Measurements from ENCODE around the gene PRPF40A. TPM values are rescaled to one million over a fixed set of nuclear protein-coding genes. Genes with fewer than 3 reads are reported as not detected.

Gene PRPF40A
- total RNA-seq, 8 experiments from 2014 or later, result 67.7 to 194 (median 89.1) TPM

- H3K4me1 ChIP-seq (replicated peaks in 1 of 2), result no peaks in the 10 kb centered on the region
- H3K4me3 ChIP-seq, result no peak overlapping the region
- in situ Hi-C loops (cut with MboI; ENCODE audit: low pct_unique_long_range_greater_than_20kb in 2 of 9, low sequenced_read_pairs in 9 of 9, unreplicated experiment in 9 of 9), result no loop called here
- no peak overlapping the region for H3K27ac ChIP-seq
- WGBS, 10 experiments, result 84 to 100% (median 98%) methylated on average over 3 to 4 of the region's 4 CpGs; no CpG with 5 or more reads in 1 of the 10 experiments
- ATAC-seq (replicated peaks in 6 of 8), result no peak
Measured at GRCh38 chr2:152674334-152674733, 42.9 kb downstream of the PRPF40A start.

GRCh38 chr2:152664725-152665124 lies 52.5 kb downstream of the PRPF40A start:
- no peak overlapping the region for H3K4me3 ChIP-seq
- 93 to 100% (median 100%) methylated on average over 1 to 5 of the region's 7 CpGs; no CpG with 5 or more reads in 4 of the 10 experiments for WGBS, 10 experiments
- in situ Hi-C loops (cut with MboI; ENCODE audit: low pct_unique_long_range_greater_than_20kb in 2 of 9, low sequenced_read_pairs in 9 of 9, unreplicated experiment in 9 of 9), result no loop called here
- no peaks in the 10 kb centered on the region for H3K4me1 ChIP-seq (replicated peaks in 1 of 2)
- H3K27ac ChIP-seq, result no peak overlapping the region
- ATAC-seq (replicated peaks in 6 of 8), result no peak

- 67 to 100% (median 96%) methylated on average over 1 to 4 of the region's 4 CpGs; no CpG with 5 or more reads in 2 of the 10 experiments for WGBS, 10 experiments
- in situ Hi-C loops (cut with MboI; ENCODE audit: low pct_unique_long_range_greater_than_20kb in 2 of 9, low sequenced_read_pairs in 9 of 9, unreplicated experiment in 9 of 9), result no loop called here
- no peak for ATAC-seq (replicated peaks in 6 of 8)
- H3K27ac ChIP-seq, result no peak overlapping the region
- H3K4me1 ChIP-seq (replicated peaks in 1 of 2), result no peaks in the 10 kb centered on the region
- H3K4me3 ChIP-seq, result no peak overlapping the region
Measured at GRCh38 chr2:152661076-152661475, 56.2 kb downstream of the PRPF40A start.

GRCh38 chr2:152658221-152658620 lies 59.0 kb downstream of the PRPF40A start:
- no peak overlapping the region for H3K27ac ChIP-seq
- in situ Hi-C loops (cut with MboI; ENCODE audit: low pct_unique_long_range_greater_than_20kb in 2 of 9, low sequenced_read_pairs in 9 of 9, unreplicated experiment in 9 of 9), result no loop called here
- WGBS, 10 experiments, result 0 to 100% (median 78%) methylated on average over 1 of the region's 1 CpG; no CpG with 5 or more reads in 4 of the 10 experiments
- H3K4me1 ChIP-seq (replicated peaks in 1 of 2), result no peaks in the 10 kb centered on the region
- H3K4me3 ChIP-seq, result no peak overlapping the region
- ATAC-seq (replicated peaks in 6 of 8), result peak in 1 of 8 experiments; percentile 17

GRCh38 chr2:152657043-152657442 lies 60.2 kb downstream of the PRPF40A start:
- WGBS, 10 experiments, result 0 to 100% (median 83%) methylated on average over 1 to 4 of the region's 4 CpGs; no CpG with 5 or more reads in 1 of the 10 experiments
- Histone ChIP-seq H3K4me1 (replicated peaks in 1 of 2) (no peaks in the 10 kb centered on the region), H3K4me3 (no peak overlapping the region), H3K27ac (no peak overlapping the region)
- in situ Hi-C loops (cut with MboI; ENCODE audit: low pct_unique_long_range_greater_than_20kb in 2 of 9, low sequenced_read_pairs in 9 of 9, unreplicated experiment in 9 of 9), result no loop called here
- ATAC-seq (replicated peaks in 6 of 8), result peak in 3 of 8 experiments; percentile 51 to 71 (median 59)

- ATAC-seq (replicated peaks in 6 of 8), result no peak
- Histone ChIP-seq H3K4me1 (replicated peaks in 1 of 2) (no peaks in the 10 kb centered on the region), H3K27ac (no peak overlapping the region), H3K4me3 (no peak overlapping the region)
- 80 to 100% (median 100%) methylated on average over 1 of the region's 1 CpG; no CpG with 5 or more reads in 1 of the 10 experiments for WGBS, 10 experiments
- in situ Hi-C loops (cut with MboI; ENCODE audit: low pct_unique_long_range_greater_than_20kb in 2 of 9, low sequenced_read_pairs in 9 of 9, unreplicated experiment in 9 of 9), result no loop called here
Measured at GRCh38 chr2:152655880-152656279, 61.4 kb downstream of the PRPF40A start.

- in situ Hi-C loops (cut with MboI; ENCODE audit: low pct_unique_long_range_greater_than_20kb in 2 of 9, low sequenced_read_pairs in 9 of 9, unreplicated experiment in 9 of 9), result no loop called here
- ATAC-seq (replicated peaks in 6 of 8), result no peak
- peaks cover 13 to 16% of the 10 kb centered on the region in 2 donors for H3K4me1 ChIP-seq (replicated peaks in 1 of 2)
- no peak overlapping the region for H3K27ac ChIP-seq
- WGBS, 10 experiments, result 17 to 100% (median 79%) methylated on average over 1 to 2 of the region's 2 CpGs; no CpG with 5 or more reads in 4 of the 10 experiments
- no peak overlapping the region for H3K4me3 ChIP-seq
Measured at GRCh38 chr2:152651834-152652233, 65.4 kb downstream of the PRPF40A start.

GRCh38 chr2:152650768-152651371 lies 66.4 kb downstream of the PRPF40A start:
- Histone ChIP-seq H3K27ac (no peak overlapping the region), H3K4me1 (replicated peaks in 1 of 2) (peaks cover 13 to 16% of the 10 kb centered on the region in 2 donors), H3K4me3 (no peak overlapping the region)
- WGBS, 10 experiments, result 67 to 100% (median 91%) methylated on average over 1 to 6 of the region's 6 CpGs
- ATAC-seq (replicated peaks in 6 of 8), result no peak
- in situ Hi-C loops (cut with MboI; ENCODE audit: low pct_unique_long_range_greater_than_20kb in 2 of 9, low sequenced_read_pairs in 9 of 9, unreplicated experiment in 9 of 9), result no loop called here

- peaks cover 13 to 16% of the 10 kb centered on the region in 2 donors for H3K4me1 ChIP-seq (replicated peaks in 1 of 2)
- WGBS, 10 experiments, result 80 to 100% (median 87%) methylated on average over 1 of the region's 1 CpG; no CpG with 5 or more reads in 4 of the 10 experiments
- no peak for ATAC-seq (replicated peaks in 6 of 8)
- no peak overlapping the region for H3K4me3 ChIP-seq
- no peak overlapping the region for H3K27ac ChIP-seq
- in situ Hi-C loops (cut with MboI; ENCODE audit: low pct_unique_long_range_greater_than_20kb in 2 of 9, low sequenced_read_pairs in 9 of 9, unreplicated experiment in 9 of 9), result loop anchor here in 5 of 9 experiments (25.0 kb wide), 3 partner anchors 463 to 613 kb away; partner anchors contain the start of gene STAM2 (in 3 of the 5)
Measured at GRCh38 chr2:152649997-152650396, 67.3 kb downstream of the PRPF40A start.

- WGBS, 10 experiments, result 0 to 30% (median 0%) methylated on average over 1 to 2 of the region's 2 CpGs; no CpG with 5 or more reads in 3 of the 10 experiments
- H3K27ac ChIP-seq, result no peak overlapping the region
- no peak overlapping the region for H3K4me3 ChIP-seq
- H3K4me1 ChIP-seq (replicated peaks in 1 of 2), result peaks cover 13 to 16% of the 10 kb centered on the region in 2 donors
- in situ Hi-C loops (cut with MboI; ENCODE audit: low pct_unique_long_range_greater_than_20kb in 2 of 9, low sequenced_read_pairs in 9 of 9, unreplicated experiment in 9 of 9), result loop anchor here in 5 of 9 experiments (25.0 kb wide), 3 partner anchors 461 to 611 kb away; partner anchors contain the start of gene STAM2 (in 3 of the 5)
- peak in 7 of 8 experiments; percentile 4 to 36 (median 16) for ATAC-seq (replicated peaks in 6 of 8)
Measured at GRCh38 chr2:152648336-152648735, 68.9 kb downstream of the PRPF40A start.

GRCh38 chr2:152647552-152647951 lies 69.7 kb downstream of the PRPF40A start:
- Histone ChIP-seq H3K4me1 (replicated peaks in 1 of 2) (peaks cover 13 to 16% of the 10 kb centered on the region in 2 donors), H3K27ac (no peak overlapping the region), H3K4me3 (no peak overlapping the region)
- WGBS, 10 experiments, result 6 to 61% (median 29%) methylated on average over 1 to 9 of the region's 9 CpGs; no CpG with 5 or more reads in 1 of the 10 experiments
- peak in 6 of 8 experiments; percentile 5 to 90 (median 80) for ATAC-seq (replicated peaks in 6 of 8)
- in situ Hi-C loops (cut with MboI; ENCODE audit: low pct_unique_long_range_greater_than_20kb in 2 of 9, low sequenced_read_pairs in 9 of 9, unreplicated experiment in 9 of 9), result loop anchor here in 5 of 9 experiments (25.0 kb wide), 3 partner anchors 460 to 610 kb away; partner anchors contain the start of gene STAM2 (in 3 of the 5)

GRCh38 chr2:152646775-152647174 lies 70.5 kb downstream of the PRPF40A start:
- peak in 7 of 8 experiments; percentile 24 to 74 (median 33) for ATAC-seq (replicated peaks in 6 of 8)
- 29 to 100% (median 89%) methylated on average over 1 to 3 of the region's 3 CpGs; no CpG with 5 or more reads in 1 of the 10 experiments for WGBS, 10 experiments
- no peak overlapping the region for H3K27ac ChIP-seq
- H3K4me3 ChIP-seq, result no peak overlapping the region
- peaks cover 13 to 16% of the 10 kb centered on the region in 2 donors for H3K4me1 ChIP-seq (replicated peaks in 1 of 2)
- in situ Hi-C loops (cut with MboI; ENCODE audit: low pct_unique_long_range_greater_than_20kb in 2 of 9, low sequenced_read_pairs in 9 of 9, unreplicated experiment in 9 of 9), result loop anchor here in 5 of 9 experiments (25.0 kb wide), 3 partner anchors 459 to 609 kb away; partner anchors contain the start of gene STAM2 (in 3 of the 5)

GRCh38 chr2:152646264-152646663 lies 71.0 kb downstream of the PRPF40A start:
- H3K27ac ChIP-seq, result no peak overlapping the region
- 75 to 100% (median 91%) methylated on average over 1 to 2 of the region's 4 CpGs; no CpG with 5 or more reads in 6 of the 10 experiments for WGBS, 10 experiments
- in situ Hi-C loops (cut with MboI; ENCODE audit: low pct_unique_long_range_greater_than_20kb in 2 of 9, low sequenced_read_pairs in 9 of 9, unreplicated experiment in 9 of 9), result loop anchor here in 5 of 9 experiments (25.0 kb wide), 3 partner anchors 459 to 609 kb away; partner anchors contain the start of gene STAM2 (in 3 of the 5)
- peaks cover 13 to 16% of the 10 kb centered on the region in 2 donors for H3K4me1 ChIP-seq (replicated peaks in 1 of 2)
- no peak for ATAC-seq (replicated peaks in 6 of 8)
- no peak overlapping the region for H3K4me3 ChIP-seq

All from motor neuron (in vitro differentiated cells).